ENCODE results near the gene LRRC18.

Gene LRRC18

GRCh38 chr10:48934672-48935501, 4.8 kb downstream of the LRRC18 start:
- Histone ChIP-seq H3K79me2 (no peaks in the 10 kb centered on the region), H3K27me3 (ENCODE audit: control insufficient read depth, insufficient read depth, low read length) (no peaks in the 10 kb centered on the region), H3K9me3 (ENCODE audit: control insufficient read depth, low read length) (no peaks in the 10 kb centered on the region), H3K36me3 (ENCODE audit: control insufficient read depth, insufficient read depth, low read length) (no peaks in the 10 kb centered on the region), H3K4me3 (ENCODE audit: low read depth, low read length) (no peak overlapping the region), H3K9ac (no peak overlapping the region), H3K4me1 (no peaks in the 10 kb centered on the region), H3K27ac (no peak overlapping the region), H3K4me2 (ENCODE audit: low read length) (no peak overlapping the region), H2AFZ (no peak overlapping the region)
- TF ChIP-seq, protein P1, sequence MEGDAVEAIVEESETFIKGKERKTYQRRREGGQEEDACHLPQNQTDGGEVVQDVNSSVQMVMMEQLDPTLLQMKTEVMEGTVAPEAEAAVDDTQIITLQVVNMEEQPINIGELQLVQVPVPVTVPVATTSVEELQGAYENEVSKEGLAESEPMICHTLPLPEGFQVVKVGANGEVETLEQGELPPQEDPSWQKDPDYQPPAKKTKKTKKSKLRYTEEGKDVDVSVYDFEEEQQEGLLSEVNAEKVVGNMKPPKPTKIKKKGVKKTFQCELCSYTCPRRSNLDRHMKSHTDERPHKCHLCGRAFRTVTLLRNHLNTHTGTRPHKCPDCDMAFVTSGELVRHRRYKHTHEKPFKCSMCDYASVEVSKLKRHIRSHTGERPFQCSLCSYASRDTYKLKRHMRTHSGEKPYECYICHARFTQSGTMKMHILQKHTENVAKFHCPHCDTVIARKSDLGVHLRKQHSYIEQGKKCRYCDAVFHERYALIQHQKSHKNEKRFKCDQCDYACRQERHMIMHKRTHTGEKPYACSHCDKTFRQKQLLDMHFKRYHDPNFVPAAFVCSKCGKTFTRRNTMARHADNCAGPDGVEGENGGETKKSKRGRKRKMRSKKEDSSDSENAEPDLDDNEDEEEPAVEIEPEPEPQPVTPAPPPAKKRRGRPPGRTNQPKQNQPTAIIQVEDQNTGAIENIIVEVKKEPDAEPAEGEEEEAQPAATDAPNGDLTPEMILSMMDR (IDR thresholded peaks at IDR 0.05), result no peak

- Histone ChIP-seq H3K4me2 (ENCODE audit: low read length) (no peak overlapping the region), H3K4me1 (no peaks in the 10 kb centered on the region), H3K9me3 (ENCODE audit: control insufficient read depth, low read length) (no peaks in the 10 kb centered on the region), H3K36me3 (ENCODE audit: control insufficient read depth, insufficient read depth, low read length) (no peaks in the 10 kb centered on the region), H3K27me3 (ENCODE audit: control insufficient read depth, insufficient read depth, low read length) (no peaks in the 10 kb centered on the region), H3K9ac (no peak overlapping the region), H2AFZ (no peak overlapping the region), H3K79me2 (no peaks in the 10 kb centered on the region), H3K4me3 (ENCODE audit: low read depth, low read length) (no peak overlapping the region), H3K27ac (no peak overlapping the region)
- TF ChIP-seq, protein P1 (IDR thresholded peaks at IDR 0.05), result no peak
Measured at GRCh38 chr10:48932831-48933664, 6.6 kb downstream of the LRRC18 start.

- Histone ChIP-seq H3K36me3 (ENCODE audit: control insufficient read depth, insufficient read depth, low read length) (no peaks in the 10 kb centered on the region), H3K9ac (no peak overlapping the region), H3K27me3 (ENCODE audit: control insufficient read depth, insufficient read depth, low read length) (no peaks in the 10 kb centered on the region), H2AFZ (no peak overlapping the region), H3K27ac (no peak overlapping the region), H3K9me3 (ENCODE audit: control insufficient read depth, low read length) (no peaks in the 10 kb centered on the region), H3K4me3 (ENCODE audit: low read depth, low read length) (no peak overlapping the region), H3K4me1 (no peaks in the 10 kb centered on the region), H3K79me2 (no peaks in the 10 kb centered on the region), H3K4me2 (ENCODE audit: low read length) (no peak overlapping the region)
- TF ChIP-seq, protein P1 (IDR thresholded peaks at IDR 0.05), result no peak
Measured at GRCh38 chr10:48931188-48931587, 8.5 kb downstream of the LRRC18 start.

GRCh38 chr10:48929413-48929990, 10.1 kb downstream of the LRRC18 start:
- Histone ChIP-seq H3K4me2 (ENCODE audit: low read length) (no peak overlapping the region), H3K9ac (no peak overlapping the region), H3K4me3 (ENCODE audit: low read depth, low read length) (no peak overlapping the region), H3K79me2 (no peaks in the 10 kb centered on the region), H2AFZ (no peak overlapping the region), H3K36me3 (ENCODE audit: control insufficient read depth, insufficient read depth, low read length) (no peaks in the 10 kb centered on the region), H3K4me1 (no peaks in the 10 kb centered on the region), H3K27ac (no peak overlapping the region), H3K9me3 (ENCODE audit: control insufficient read depth, low read length) (no peaks in the 10 kb centered on the region), H3K27me3 (ENCODE audit: control insufficient read depth, insufficient read depth, low read length) (no peaks in the 10 kb centered on the region)
- TF ChIP-seq, protein P1 (IDR thresholded peaks at IDR 0.05), result no peak
